CD4-positive, alpha-beta T cell (primary cell): ENCODE measurements around the gene TMEFF2. TPM values are rescaled to one million over a fixed set of nuclear protein-coding genes. Genes with fewer than 3 reads are reported as not detected.
"Not testable (repeated sequence)": the region's sequence is repeated elsewhere in the genome, so short reads cannot be mapped to it uniquely, and the experiment has no call there.

Experiments used
- ATAC-seq: fragments of 200-7000 bp; cut with Tn5 transposase; one replicate; pipeline ENCODE4 v1.10.0; 2022; ENCODE audit warnings: mild to moderate bottlenecking; ENCODE audit not compliant: poor library complexity
- CTCF ChIA-PET: fragments of 350-600 bp; sonication (Branson Sonifier 250); formaldehyde crosslinking; loops from one replicate; lab custom pipeline; 2021; ENCODE audit warnings: antibody characterized with exemption, inconsistent platforms; lab: Charles Lee
- POLR2A ChIA-PET: fragments of 350-600 bp; sonication (Branson Sonifier 250); formaldehyde crosslinking; loops from one replicate; lab custom pipeline; 2021; ENCODE audit warnings: antibody characterized with exemption, inconsistent platforms; lab: Charles Lee
- DNase-seq, 14 experiments: peaks; one replicate each; pipeline ENCODE4 v3.0.0-alpha.2; 2013 to 2020; ENCODE audit warnings: mixed read lengths in 2 of 14
- H3K27ac ChIP-seq, 2 donors: one replicate each; pipeline versions ENCODE4 v1.5.1 to v1.7.0; 2013; ENCODE audit warnings: low read length in 2 of 2, low read depth in 1 of 2, mild to moderate bottlenecking in 1 of 2
- H3K27me3 ChIP-seq, 2 experiments: 1 replicate in 1 of 2; 2 replicates in 1 of 2; pipeline versions ENCODE4 v1.6.1 to v1.7.0; 2013; ENCODE audit warnings: low read length in 2 of 2, control low read depth in 1 of 2, mild to moderate bottlenecking in 1 of 2, moderate library complexity in 1 of 2; ENCODE audit not compliant: insufficient read depth in 2 of 2, control insufficient read depth in 1 of 2
- H3K36me3 ChIP-seq: one replicate; pipeline ENCODE4 v1.6.1; 2013; ENCODE audit warnings: low read length, control low read depth; ENCODE audit not compliant: insufficient read depth
- H3K4me1 ChIP-seq: one replicate; pipeline ENCODE4 v1.6.1; 2013; ENCODE audit warnings: low read length, control low read depth; ENCODE audit not compliant: insufficient read depth
- H3K4me3 ChIP-seq: one replicate; pipeline ENCODE4 v1.5.1; 2013; ENCODE audit warnings: mild to moderate bottlenecking, low read length, moderate library complexity
- H3K9me3 ChIP-seq, 2 experiments: 1 replicate in 1 of 2; 2 replicates in 1 of 2; pipeline versions ENCODE4 v1.6.1 to v1.7.0; 2013; ENCODE audit warnings: low read length in 2 of 2, mild to moderate bottlenecking in 2 of 2, control low read depth in 1 of 2, moderate library complexity in 1 of 2; ENCODE audit not compliant: control insufficient read depth in 1 of 2, insufficient read depth in 1 of 2
- H3K27ac Mint-ChIP-seq: one replicate; pipeline ENCODE4 v1.8.0; 2020; ENCODE audit warnings: mixed read lengths
- H3K27me3 Mint-ChIP-seq: one replicate; pipeline ENCODE4 v1.8.0; 2021; ENCODE audit warnings: mixed read lengths
- H3K36me3 Mint-ChIP-seq: one replicate; pipeline ENCODE4 v1.8.0; 2021; ENCODE audit warnings: low read depth, mixed read lengths
- H3K4me1 Mint-ChIP-seq: one replicate; pipeline ENCODE4 v1.8.0; 2021; ENCODE audit warnings: low read depth, mixed read lengths
- H3K4me3 Mint-ChIP-seq: one replicate; pipeline ENCODE4 v1.8.0; 2020; ENCODE audit warnings: mild to moderate bottlenecking, mixed read lengths
- H3K9me3 Mint-ChIP-seq: one replicate; pipeline ENCODE4 v1.8.0; 2020; ENCODE audit warnings: mixed read lengths
- CTCF ChIP-seq: fragments of 200-600 bp; IDR thresholded peaks from one replicate; pipeline ENCODE4 v1.8.0; 2022; ENCODE audit warnings: antibody characterized with exemption, mild to moderate bottlenecking
- intact Hi-C, 2 experiments: fragments of 100-400 bp; cut with DNase I in 1 of 2; cut with micrococcal nuclease in 1 of 2; formaldehyde crosslinking; loops; one replicate each; pipeline versions ENCODE4 v1.15.1 to v1.9.0; 2023 to 2025; cut with DNase I, micrococcal nuclease
- total RNA-seq, 174 experiments: library from RNA in 2 of 174; stranded (reverse) in 2 of 174; gene quantifications; one replicate each; pipeline ENCODE4 v1.2.3 and lab custom pipeline; 2021 to 2026

TMEFF2 gene
- total RNA-seq, 2 experiments from 2014 or later, result not detected

- no peaks in the 10 kb centered on the region for H3K4me1 ChIP-seq
- no peak for TF ChIP-seq CTCF
- ChIA-PET POLR2A (no interaction called here), CTCF (no interaction called here)
- no peaks in the 10 kb centered on the region for H3K9me3 Mint-ChIP-seq
- peaks cover 4% of the 10 kb centered on the region for H3K27me3 Mint-ChIP-seq
- H3K4me1 Mint-ChIP-seq, result no peaks in the 10 kb centered on the region
- H3K4me3 ChIP-seq, result no peak overlapping the region
- H3K27me3 ChIP-seq, result peaks cover 0 to 12% of the 10 kb centered on the region in 2 experiments
- ATAC-seq, result no peak
- H3K36me3 Mint-ChIP-seq, result no peaks in the 10 kb centered on the region
- H3K27ac ChIP-seq, result no peak overlapping the region
- no peak for DNase-seq
- no peak overlapping the region for H3K4me3 Mint-ChIP-seq
- no peak overlapping the region for H3K27ac Mint-ChIP-seq
- H3K9me3 ChIP-seq, result no peaks in the 10 kb centered on the region
- H3K36me3 ChIP-seq, result no peaks in the 10 kb centered on the region
- intact Hi-C loops, result no loop called here
Observed at GRCh38 chr2:192122141-192122540, 72.6 kb downstream of the TMEFF2 start.

- Histone ChIP-seq H3K9me3 (no peaks in the 10 kb centered on the region), H3K4me3 (no peak overlapping the region), H3K27me3 (peaks cover 0 to 14% of the 10 kb centered on the region in 2 experiments), H3K4me1 (no peaks in the 10 kb centered on the region), H3K27ac (no peak overlapping the region), H3K36me3 (no peaks in the 10 kb centered on the region)
- H3K4me1 Mint-ChIP-seq, result no peaks in the 10 kb centered on the region
- DNase-seq, result no peak
- TF ChIP-seq CTCF, result no peak
- ChIA-PET CTCF (interaction anchor here (1.2 kb wide), 1 partner anchor 42 kb away, joined by 3 read pairs; no protein-coding TSS in a partner anchor), POLR2A (no interaction called here)
- ATAC-seq, result no peak
- H3K4me3 Mint-ChIP-seq, result no peak overlapping the region
- H3K9me3 Mint-ChIP-seq, result no peaks in the 10 kb centered on the region
- H3K27me3 Mint-ChIP-seq, result no peaks in the 10 kb centered on the region
- no peaks in the 10 kb centered on the region for H3K36me3 Mint-ChIP-seq
- intact Hi-C loops, result no loop called here
- no peak overlapping the region for H3K27ac Mint-ChIP-seq
Observed at GRCh38 chr2:192119536-192119935, 75.2 kb downstream of the TMEFF2 start.

DNA sequence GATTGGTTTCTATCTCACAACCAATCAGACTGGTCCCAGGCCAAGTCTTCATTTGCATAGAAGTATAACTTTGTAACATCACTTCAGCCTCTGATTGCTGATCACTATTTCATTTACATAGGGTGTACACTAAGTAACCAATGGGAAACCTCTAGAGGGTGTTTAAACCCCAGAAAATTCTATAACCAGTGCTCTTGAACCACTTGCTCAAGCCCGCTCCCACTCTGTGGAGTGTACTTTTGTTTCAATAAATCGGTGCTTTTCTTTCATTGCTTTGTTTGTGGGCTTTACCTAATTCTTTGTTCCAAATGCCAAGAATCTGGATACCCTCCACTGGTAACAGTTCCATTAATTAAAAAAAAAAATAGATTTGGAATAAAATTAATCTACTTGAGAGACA lies 77.0 kb downstream of the TMEFF2 start:
- Histone ChIP-seq H3K4me1 (no peaks in the 10 kb centered on the region), H3K27ac (no peak overlapping the region), H3K9me3 (no peaks in the 10 kb centered on the region), H3K4me3 (no peak overlapping the region), H3K36me3 (no peaks in the 10 kb centered on the region), H3K27me3 (peaks cover 0 to 15% of the 10 kb centered on the region in 2 experiments)
- no peak for TF ChIP-seq CTCF
- ChIA-PET CTCF (no interaction called here), POLR2A (no interaction called here)
- no peak overlapping the region for H3K27ac Mint-ChIP-seq
- H3K4me3 Mint-ChIP-seq, result no peak overlapping the region
- intact Hi-C loops, result no loop called here
- no peak for DNase-seq
- no peaks in the 10 kb centered on the region for H3K36me3 Mint-ChIP-seq
- H3K27me3 Mint-ChIP-seq, result no peaks in the 10 kb centered on the region
- no peaks in the 10 kb centered on the region for H3K9me3 Mint-ChIP-seq
- H3K4me1 Mint-ChIP-seq, result no peaks in the 10 kb centered on the region
- ATAC-seq, result no peak

- H3K27me3 ChIP-seq, H3K4me1 ChIP-seq, H3K27ac Mint-ChIP-seq, H3K27me3 Mint-ChIP-seq, POLR2A ChIA-PET, CTCF ChIA-PET, ATAC-seq, H3K9me3 ChIP-seq, H3K4me3 ChIP-seq, intact Hi-C loops, H3K4me3 Mint-ChIP-seq, H3K27ac ChIP-seq, H3K36me3 ChIP-seq, H3K36me3 Mint-ChIP-seq, H3K4me1 Mint-ChIP-seq, DNase-seq, H3K9me3 Mint-ChIP-seq: not testable (repeated sequence)
Observed at GRCh38 chr2:192111536-192111935, 83.2 kb downstream of the TMEFF2 start.
